Lower lobe of right lung (tissue), 2 donors: ENCODE results near the gene RAB10. TPM values are rescaled to one million over a fixed set of nuclear protein-coding genes. Genes with fewer than 3 reads are reported as not detected.
A peak's percentile ranks its signal among the peaks of the same experiment; 100 is the strongest.

Experiments used
- ATAC-seq, 2 donors: fragments of 200-7000 bp; cut with Tn5 transposase; one replicate each; pipeline ENCODE4 v1.9.1; 2020 to 2022; ENCODE audit warnings: mild to moderate bottlenecking in 2 of 2, moderate library complexity in 2 of 2
- DNase-seq: peaks from one replicate; pipeline ENCODE4 v3.0.0-alpha.2; 2020
- H3K27ac ChIP-seq: fragments of 200-600 bp; one replicate; pipeline ENCODE4 v1.8.0; 2022
- H3K27me3 ChIP-seq: fragments of 200-600 bp; one replicate; pipeline ENCODE4 v1.8.0; 2022; ENCODE audit warnings: low read depth
- H3K36me3 ChIP-seq: fragments of 200-600 bp; one replicate; pipeline ENCODE4 v1.8.0; 2022; ENCODE audit warnings: mild to moderate bottlenecking
- H3K4me1 ChIP-seq: fragments of 200-600 bp; one replicate; pipeline ENCODE4 v1.8.0; 2022
- H3K4me3 ChIP-seq: fragments of 200-600 bp; one replicate; pipeline ENCODE4 v1.8.0; 2022; ENCODE audit warnings: mild to moderate bottlenecking
- H3K9me3 ChIP-seq: fragments of 200-600 bp; one replicate; pipeline ENCODE4 v1.8.0; 2022
- CTCF ChIP-seq: fragments of 200-600 bp; IDR thresholded peaks from one replicate; pipeline ENCODE4 v1.8.0; 2022; ENCODE audit warnings: antibody characterized with exemption, mild to moderate bottlenecking
- intact Hi-C: fragments of 100-400 bp; cut with DNase I; formaldehyde crosslinking; loops from one replicate; pipeline ENCODE4 v1.11.0; 2022
- total RNA-seq: library from RNA; stranded (reverse); fragmentation: NEBNext Ultra II Directional; extraction: Animal tissue kit (Norgen Biotek cat#: 25700); gene quantifications from one replicate; pipeline ENCODE4 v1.2.1, GENCODE V29; 2021
- donor health status: DM: no; HTN: yes; CAD: no; lungs with severe emphysema.

RAB10 gene
- total RNA-seq, 1 donor from 2014 or later = 113 TPM

GRCh38 chr2:26144031-26144430, 110.1 kb downstream of the RAB10 start:
- peaks cover 2% of the 10 kb centered on the region for H3K27me3 ChIP-seq
- peaks cover 13% of the 10 kb centered on the region for H3K4me1 ChIP-seq
- no peaks in the 10 kb centered on the region for H3K9me3 ChIP-seq
- intact Hi-C loops = no loop called here
- no peak for DNase-seq
- H3K27ac ChIP-seq = no peak overlapping the region
- no peak for ATAC-seq
- H3K36me3 ChIP-seq = no peaks in the 10 kb centered on the region
- no peak for TF ChIP-seq CTCF
- no peak overlapping the region for H3K4me3 ChIP-seq

- peaks cover 13% of the 10 kb centered on the region for H3K4me1 ChIP-seq
- no peak overlapping the region for H3K27ac ChIP-seq
- H3K27me3 ChIP-seq = peaks cover 4% of the 10 kb centered on the region
- DNase-seq = peak; percentile 57
- no peak overlapping the region for H3K4me3 ChIP-seq
- H3K9me3 ChIP-seq = no peaks in the 10 kb centered on the region
- peak; percentile 74 for TF ChIP-seq CTCF
- no peaks in the 10 kb centered on the region for H3K36me3 ChIP-seq
- intact Hi-C loops = no loop called here
- ATAC-seq = peak; percentile 75 to 85
These were observed 111.2 kb downstream of the RAB10 start for GRCh38 chr2:26144953-26145680.

GRCh38 chr2:26148501-26148900, 114.6 kb downstream of the RAB10 start:
- H3K9me3 ChIP-seq = no peaks in the 10 kb centered on the region
- DNase-seq (no peak), ATAC-seq (no peak)
- no peaks in the 10 kb centered on the region for H3K36me3 ChIP-seq
- TF ChIP-seq CTCF = no peak
- intact Hi-C loops = no loop called here
- H3K27me3 ChIP-seq = peaks cover 4% of the 10 kb centered on the region
- H3K4me3 ChIP-seq = no peak overlapping the region
- H3K27ac ChIP-seq = no peak overlapping the region
- H3K4me1 ChIP-seq = peaks cover 13% of the 10 kb centered on the region

GRCh38 chr2:26150243-26150642, 116.4 kb downstream of the RAB10 start:
- Histone ChIP-seq H3K27me3 (peaks cover 4% of the 10 kb centered on the region), H3K4me3 (no peak overlapping the region), H3K4me1 (no peaks in the 10 kb centered on the region), H3K27ac (no peak overlapping the region), H3K36me3 (no peaks in the 10 kb centered on the region), H3K9me3 (no peaks in the 10 kb centered on the region)
- ATAC-seq (no peak), DNase-seq (no peak)
- no peak for TF ChIP-seq CTCF
- intact Hi-C loops = no loop called here

- intact Hi-C loops = no loop called here
- H3K4me3 ChIP-seq = no peak overlapping the region
- H3K27ac ChIP-seq = no peak overlapping the region
- no peak for DNase-seq
- no peak for ATAC-seq
- H3K27me3 ChIP-seq = no peaks in the 10 kb centered on the region
- TF ChIP-seq CTCF = no peak
- no peaks in the 10 kb centered on the region for H3K36me3 ChIP-seq
- H3K4me1 ChIP-seq = no peaks in the 10 kb centered on the region
- H3K9me3 ChIP-seq = no peaks in the 10 kb centered on the region
These were observed 123.7 kb downstream of the RAB10 start for GRCh38 chr2:26157580-26157979.
